GM18858 (cell line): ENCODE measurements around the gene GRIK2.

Experiments
- ATAC-seq: cut with Tn5 transposase; IDR thresholded peaks from one replicate; pipeline ENCODE4 v1.9.1; 2021; ENCODE audit not compliant: unreplicated experiment

GRIK2 gene

GRCh38 chr6:101453221-101453620 lies 59.7 kb downstream of the GRIK2 start:
- no peak for ATAC-seq

- ATAC-seq, result no peak
Observed at GRCh38 chr6:101454106-101454676, 60.7 kb downstream of the GRIK2 start.

GRCh38 chr6:101458336-101458735 lies 64.8 kb downstream of the GRIK2 start:
- ATAC-seq, result no peak

GRCh38 chr6:101458826-101459225 lies 65.3 kb downstream of the GRIK2 start:
- ATAC-seq, result no peak

GRCh38 chr6:101462576-101462975 lies 69.1 kb downstream of the GRIK2 start:
- ATAC-seq, result no peak

GRCh38 chr6:101465863-101466262 lies 72.4 kb downstream of the GRIK2 start:
- ATAC-seq, result no peak

- no peak for ATAC-seq
Observed at GRCh38 chr6:101477436-101477835, 83.9 kb downstream of the GRIK2 start.

- no peak for ATAC-seq
Observed at GRCh38 chr6:101478891-101479290, 85.4 kb downstream of the GRIK2 start.

GRCh38 chr6:101482606-101483005 lies 89.1 kb downstream of the GRIK2 start:
- no peak for ATAC-seq

- ATAC-seq, result no peak
Observed at GRCh38 chr6:101484781-101485180, 91.3 kb downstream of the GRIK2 start.

- no peak for ATAC-seq
Observed at GRCh38 chr6:101486124-101486523, 92.6 kb downstream of the GRIK2 start.

GRCh38 chr6:101486726-101487125 lies 93.2 kb downstream of the GRIK2 start:
- ATAC-seq, result no peak

GRCh38 chr6:101489456-101489855 lies 95.9 kb downstream of the GRIK2 start:
- no peak for ATAC-seq

GRCh38 chr6:101490857-101491256 lies 97.3 kb downstream of the GRIK2 start:
- no peak for ATAC-seq

- no peak for ATAC-seq
Observed at GRCh38 chr6:101502818-101503217, 109.3 kb downstream of the GRIK2 start.

GRCh38 chr6:101509536-101509935 lies 116.0 kb downstream of the GRIK2 start:
- no peak for ATAC-seq

- no peak for ATAC-seq
Observed at GRCh38 chr6:101513181-101513580, 119.7 kb downstream of the GRIK2 start.

- ATAC-seq, result no peak
Observed at GRCh38 chr6:101516578-101516977, 123.1 kb downstream of the GRIK2 start.

GRCh38 chr6:101517632-101518031 lies 124.1 kb downstream of the GRIK2 start:
- peak; percentile 83 for ATAC-seq

- no peak for ATAC-seq
Observed at GRCh38 chr6:101522254-101522653, 128.7 kb downstream of the GRIK2 start.

- no peak for ATAC-seq
Observed at GRCh38 chr6:101527467-101527866, 134.0 kb downstream of the GRIK2 start.

- ATAC-seq, result no peak
Observed at GRCh38 chr6:101528801-101529200, 135.3 kb downstream of the GRIK2 start.

- ATAC-seq, result no peak
Observed at GRCh38 chr6:101531538-101531937, 138.0 kb downstream of the GRIK2 start.
